HEK293 (cell line): ENCODE data around the gene MRPS31.

Experiments
- PATZ1 ChIP-seq: fragments of 450-650 bp; formaldehyde crosslinking; IDR thresholded peaks from 2 replicates; pipeline ENCODE4 v1.5.1; 2016; ENCODE audit warnings: missing biosample characterization, missing genetic modification characterization
- ZNF184 ChIP-seq: fragments of 450-650 bp; IDR thresholded peaks from 2 replicates; pipeline ENCODE4 v1.5.1; 2018; ENCODE audit warnings: missing biosample characterization, mild to moderate bottlenecking, missing genetic modification characterization
- ZNF362 ChIP-seq: fragments of 450-650 bp; formaldehyde crosslinking; IDR thresholded peaks from 2 replicates; pipeline ENCODE4 v1.5.1; 2016; ENCODE audit warnings: missing biosample characterization, missing genetic modification characterization
- ZNF792 ChIP-seq: fragments of 450-650 bp; formaldehyde crosslinking; IDR thresholded peaks from 2 replicates; pipeline ENCODE4 v1.5.1; 2016; ENCODE audit warnings: missing biosample characterization, missing genetic modification characterization

- TF ChIP-seq ZNF362 (tag by site-specific recombination) = no peak
- TF ChIP-seq ZNF184 (tag by site-specific recombination) = no peak
- no peak for TF ChIP-seq PATZ1 (tag by site-specific recombination)
- TF ChIP-seq ZNF792 (tag by site-specific recombination) = no peak
These were observed 35.3 kb upstream of the MRPS31 start for GRCh38 chr13:40806241-40806640.
